Activated CD8-positive, alpha-beta memory T cell treated with anti-CD3 and anti-CD28 coated beads, Interleukin-2, amount 50 U/mL, for 48 hours (primary cell): ENCODE results near the gene ASF1B.

Experiments
- DNase-seq: peaks from one replicate; pipeline ENCODE4 v3.0.0-alpha.2; 2020

Gene ASF1B

GRCh38 chr19:14135355-14135754 lies 1.0 kb downstream of the ASF1B start:
- DNase-seq: no peak

- DNase-seq: no peak
Measured at GRCh38 chr19:14127929-14128509, 8.4 kb downstream of the ASF1B start.

GRCh38 chr19:14127176-14127575 lies 9.2 kb downstream of the ASF1B start:
- DNase-seq: no peak

- DNase-seq: no peak
Measured at GRCh38 chr19:14122924-14123323, 13.5 kb downstream of the ASF1B start.

GRCh38 chr19:14120497-14120780 lies 15.9 kb downstream of the ASF1B start:
- DNase-seq: no peak

- DNase-seq: no peak
Measured at GRCh38 chr19:14119644-14120496, 16.5 kb downstream of the ASF1B start.

GRCh38 chr19:14119146-14119545 lies 17.2 kb downstream of the ASF1B start:
- DNase-seq: no peak

- peak; percentile 62 for DNase-seq
Measured at GRCh38 chr19:14118165-14119051, 18.0 kb downstream of the ASF1B start.

GRCh38 chr19:14117668-14118164 lies 18.7 kb downstream of the ASF1B start, which contains the start of gene PRKACA:
TSS of gene PRKACA (minus strand) at chr19:14117762. CDS start at chr19:14117547, 215 bp downstream.
- DNase-seq: peak; percentile 98

GRCh38 chr19:14116918-14117578 lies 19.3 kb downstream of the ASF1B start:
- peak; percentile 64 for DNase-seq

GRCh38 chr19:14116525-14116917 lies 19.9 kb downstream of the ASF1B start:
- no peak for DNase-seq

GRCh38 chr19:14115756-14116155 lies 20.6 kb downstream of the ASF1B start:
- DNase-seq: no peak

GRCh38 chr19:14114854-14115253 lies 21.5 kb downstream of the ASF1B start:
- DNase-seq: peak; percentile 76

- DNase-seq: no peak
Measured at GRCh38 chr19:14114439-14114838, 21.9 kb downstream of the ASF1B start.

GRCh38 chr19:14113762-14114414 lies 22.5 kb downstream of the ASF1B start:
- peak; percentile 85 for DNase-seq

GRCh38 chr19:14112809-14113385 lies 23.5 kb downstream of the ASF1B start:
- DNase-seq: no peak

- no peak for DNase-seq
Measured at GRCh38 chr19:14112051-14112808, 24.2 kb downstream of the ASF1B start.

- no peak for DNase-seq
Measured at GRCh38 chr19:14111486-14111885, 24.9 kb downstream of the ASF1B start.

GRCh38 chr19:14110650-14111049 lies 25.7 kb downstream of the ASF1B start:
- no peak for DNase-seq

GRCh38 chr19:14107581-14108461 lies 28.6 kb downstream of the ASF1B start:
- DNase-seq: no peak
